Measurements from ENCODE around the gene TMEM101. TPM values are rescaled to one million over a fixed set of nuclear protein-coding genes. Genes with fewer than 3 reads are reported as not detected.

Gene TMEM101
- total and polyA plus RNA-seq, 2 of the 13 experiments (the other 11 are each of a cell fraction or from before 2014, with no cell fraction given): 72.0 to 100 TPM

GRCh38 chr17:43999024-43999423 lies 15.7 kb downstream of the TMEM101 start (continued):
- TF ChIP-seq KLF11 (CRISPR knock-in tag; IDR thresholded peaks at IDR 0.05): no peak
- TF ChIP-seq ZNF207 (IDR thresholded peaks at IDR 0.05; ENCODE audit: borderline replicate concordance): no peak
- TF ChIP-seq ZNF761 (CRISPR knock-in tag; conservative IDR thresholded peaks at IDR 0.05): no peak
- TF ChIP-seq ZSCAN29 (CRISPR knock-in tag; conservative IDR thresholded peaks at IDR 0.05): no peak
- no peak for TF ChIP-seq SRSF9 (IDR thresholded peaks at IDR 0.05; ENCODE audit: borderline replicate concordance, insufficient read depth, low read depth, low read length, poor library complexity, severe bottlenecking)
- TF ChIP-seq JDP2 (CRISPR knock-in tag; IDR thresholded peaks at IDR 0.05; ENCODE audit: borderline replicate concordance): no peak
- no peak for TF ChIP-seq YY1 (IDR thresholded peaks at IDR 0.05; ENCODE audit: insufficient read depth, insufficient replicate concordance, low read depth, low read length)
- TF ChIP-seq TMF1 (CRISPR knock-in tag; IDR thresholded peaks at IDR 0.05; ENCODE audit: low read depth): no peak
- TF ChIP-seq ZNF558 (CRISPR knock-in tag; IDR thresholded peaks at IDR 0.05; ENCODE audit: borderline replicate concordance): no peak
- no peak for TF ChIP-seq FIP1L1 (IDR thresholded peaks at IDR 0.05; ENCODE audit: borderline replicate concordance, insufficient read depth, low read depth, low read length)
- 0 out of 2 replicates have a peak, but pooled peaks have one; percentile 28 for TF ChIP-seq ZNF589 (CRISPR knock-in tag; conservative IDR thresholded peaks at IDR 0.05)
- 0 out of 2 replicates have a peak, but pooled peaks have one; percentile 30 for TF ChIP-seq PATZ1 (CRISPR knock-in tag; IDR thresholded peaks at IDR 0.05)
- peak; percentile 62; the same call in 1 of the 2 replicates for TF ChIP-seq ZNF746 (CRISPR knock-in tag; IDR thresholded peaks at IDR 0.05)

Data from HepG2 (cell line).